Sigmoid colon (tissue), 4 donors: Measurements from ENCODE around the gene SDF2.
A peak's percentile ranks its signal among the peaks of the same experiment; 100 is the strongest.

Experiments used
- EP300 ChIP-seq, 4 donors: sonication (generic); formaldehyde crosslinking; IDR thresholded peaks; one replicate each; pipeline ENCODE4 v1.6.1; 2017; ENCODE audit warnings: antibody characterized with exemption in 4 of 4
- POLR2A ChIP-seq, 2 donors: fragments of 450-650 bp; IDR thresholded peaks; one replicate each; pipeline ENCODE4 v1.6.1; 2016; ENCODE audit warnings: antibody characterized with exemption in 2 of 2, mild to moderate bottlenecking in 2 of 2, moderate library complexity in 2 of 2
- POLR2AphosphoS5 ChIP-seq, 4 donors: sonication (generic); formaldehyde crosslinking; IDR thresholded peaks; one replicate each; pipeline ENCODE4 v1.6.1; 2017; ENCODE audit warnings: antibody characterized with exemption in 4 of 4
- TF ChIP-seq, protein P1 (sequence below), 4 experiments: fragments of 450-650 bp in 3 of 4; fragments of 200-600 bp in 1 of 4; IDR thresholded peaks; one replicate each; pipeline ENCODE4 v1.5.1; 2016 to 2019; ENCODE audit warnings: antibody characterized with exemption in 4 of 4, mild to moderate bottlenecking in 3 of 4, moderate library complexity in 2 of 4

DNA sequence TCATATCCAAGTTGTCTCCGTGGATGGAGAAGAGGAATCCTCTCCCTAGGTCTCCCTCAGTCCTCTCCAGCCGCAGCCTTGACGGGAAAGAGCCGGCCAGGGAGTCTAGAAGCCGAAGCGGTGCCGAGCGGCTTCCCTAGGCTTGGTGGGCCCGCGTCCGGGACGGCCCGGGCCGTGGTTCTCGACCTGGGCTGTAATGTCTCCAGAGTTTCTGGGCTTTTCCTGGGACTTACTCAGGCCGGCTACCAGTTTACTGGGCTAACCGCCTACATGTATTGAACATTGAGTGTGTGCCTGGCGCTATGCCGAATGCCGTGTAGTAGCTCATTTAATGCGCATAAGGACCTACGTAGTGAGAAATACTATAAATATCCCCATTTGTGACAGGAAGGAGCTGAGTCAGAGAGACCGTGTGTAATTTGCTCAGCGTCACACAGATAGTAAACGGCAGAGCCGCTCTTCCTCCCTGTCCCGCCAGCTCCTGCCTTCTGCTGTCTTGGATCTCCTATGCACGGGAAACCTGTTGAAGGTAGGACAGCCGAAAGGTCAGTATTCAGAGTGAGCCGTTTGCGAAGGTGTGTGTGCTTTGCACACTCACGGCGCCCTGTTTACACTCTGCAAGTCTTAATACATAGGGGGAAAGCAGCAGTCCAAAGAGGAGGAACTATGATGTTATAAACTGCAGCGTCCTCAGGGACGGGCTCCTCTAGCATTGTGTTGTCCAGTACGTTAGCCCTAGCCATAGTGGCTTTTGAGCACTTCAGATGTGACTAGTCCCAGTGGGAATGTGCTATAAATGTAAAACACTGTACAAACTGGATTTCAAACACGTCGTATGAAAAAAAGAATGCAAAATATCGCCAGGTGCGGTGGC is 62.2 kb downstream of the SDF2 start:
- TF ChIP-seq POLR2A (IDR thresholded peaks at IDR 0.05) (no peak), POLR2AphosphoS5 (IDR thresholded peaks at IDR 0.05) (peak in 2 of 4 donors; percentile 5 to 33), EP300 (IDR thresholded peaks at IDR 0.05) (no peak)
- TF ChIP-seq, protein P1, sequence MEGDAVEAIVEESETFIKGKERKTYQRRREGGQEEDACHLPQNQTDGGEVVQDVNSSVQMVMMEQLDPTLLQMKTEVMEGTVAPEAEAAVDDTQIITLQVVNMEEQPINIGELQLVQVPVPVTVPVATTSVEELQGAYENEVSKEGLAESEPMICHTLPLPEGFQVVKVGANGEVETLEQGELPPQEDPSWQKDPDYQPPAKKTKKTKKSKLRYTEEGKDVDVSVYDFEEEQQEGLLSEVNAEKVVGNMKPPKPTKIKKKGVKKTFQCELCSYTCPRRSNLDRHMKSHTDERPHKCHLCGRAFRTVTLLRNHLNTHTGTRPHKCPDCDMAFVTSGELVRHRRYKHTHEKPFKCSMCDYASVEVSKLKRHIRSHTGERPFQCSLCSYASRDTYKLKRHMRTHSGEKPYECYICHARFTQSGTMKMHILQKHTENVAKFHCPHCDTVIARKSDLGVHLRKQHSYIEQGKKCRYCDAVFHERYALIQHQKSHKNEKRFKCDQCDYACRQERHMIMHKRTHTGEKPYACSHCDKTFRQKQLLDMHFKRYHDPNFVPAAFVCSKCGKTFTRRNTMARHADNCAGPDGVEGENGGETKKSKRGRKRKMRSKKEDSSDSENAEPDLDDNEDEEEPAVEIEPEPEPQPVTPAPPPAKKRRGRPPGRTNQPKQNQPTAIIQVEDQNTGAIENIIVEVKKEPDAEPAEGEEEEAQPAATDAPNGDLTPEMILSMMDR (IDR thresholded peaks at IDR 0.05), result no peak
